Measurements from ENCODE around the gene PDE2A. TPM values are rescaled to one million over a fixed set of nuclear protein-coding genes. Genes with fewer than 3 reads are reported as not detected.

PDE2A gene
- total RNA-seq, 1 donor from 2014 or later = 19.6 TPM

DNA sequence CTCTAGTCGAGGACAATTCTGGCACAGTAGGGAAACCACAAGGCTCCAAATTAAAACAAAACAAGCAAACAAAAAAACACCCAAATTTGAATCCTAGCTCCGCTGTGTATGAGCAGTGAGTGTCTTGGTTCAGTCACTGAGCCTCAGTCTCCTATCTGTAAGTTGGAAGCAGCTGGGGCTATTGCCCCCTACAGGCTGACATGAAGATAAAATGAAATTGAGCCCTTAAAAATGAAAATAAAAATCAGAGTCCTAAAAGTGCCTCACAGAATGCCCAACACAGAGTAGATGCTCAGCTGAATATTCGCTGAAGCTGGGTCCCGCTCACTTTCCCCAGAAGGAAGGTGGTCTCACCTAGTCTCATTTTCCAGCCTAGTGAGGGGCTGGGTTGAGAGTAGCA is 65.2 kb downstream of the PDE2A start:
- Histone ChIP-seq H3K27ac (replicated peaks) (no peak overlapping the region), H3K9me3 (replicated peaks) (no peaks in the 10 kb centered on the region), H3K27me3 (ENCODE audit: low read depth) (no peaks in the 10 kb centered on the region), H3K4me1 (peaks cover 55% of the 10 kb centered on the region), H3K4me3 (no peak overlapping the region), H3K36me3 (peaks cover 9% of the 10 kb centered on the region)
- TF ChIP-seq CTCF (IDR thresholded peaks at IDR 0.05; ENCODE audit: borderline replicate concordance) = peak; percentile 43
- intact Hi-C loops (cut with micrococcal nuclease) = no loop called here
- DNase-seq = no peak

DNA sequence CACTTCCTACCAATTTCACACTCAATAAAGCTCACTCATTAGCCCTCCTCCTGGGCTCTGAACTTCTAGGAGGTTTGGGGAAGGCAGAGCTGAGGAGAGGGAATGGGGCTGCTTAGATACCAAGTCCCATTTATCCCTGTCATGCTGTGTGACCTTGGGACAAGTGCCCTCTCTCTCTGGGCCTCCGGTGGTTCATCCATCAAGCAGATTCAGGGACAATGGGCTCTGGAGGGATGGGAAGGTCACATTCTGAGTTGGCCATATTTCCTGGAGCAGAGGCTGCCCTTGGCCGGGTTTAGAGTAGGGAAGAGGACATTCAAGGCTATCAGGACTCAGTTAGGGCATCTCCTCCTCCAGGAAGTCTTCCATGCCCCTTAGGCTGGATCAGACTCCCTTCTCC is 66.7 kb downstream of the PDE2A start:
- Histone ChIP-seq H3K9me3 (replicated peaks) (no peaks in the 10 kb centered on the region), H3K27ac (replicated peaks) (no peak overlapping the region), H3K27me3 (ENCODE audit: low read depth) (no peaks in the 10 kb centered on the region), H3K4me1 (peaks cover 46% of the 10 kb centered on the region), H3K4me3 (no peak overlapping the region), H3K36me3 (peaks cover 14% of the 10 kb centered on the region)
- no peak for TF ChIP-seq CTCF (IDR thresholded peaks at IDR 0.05; ENCODE audit: borderline replicate concordance)
- intact Hi-C loops (cut with micrococcal nuclease) = no loop called here
- DNase-seq = no peak

DNA sequence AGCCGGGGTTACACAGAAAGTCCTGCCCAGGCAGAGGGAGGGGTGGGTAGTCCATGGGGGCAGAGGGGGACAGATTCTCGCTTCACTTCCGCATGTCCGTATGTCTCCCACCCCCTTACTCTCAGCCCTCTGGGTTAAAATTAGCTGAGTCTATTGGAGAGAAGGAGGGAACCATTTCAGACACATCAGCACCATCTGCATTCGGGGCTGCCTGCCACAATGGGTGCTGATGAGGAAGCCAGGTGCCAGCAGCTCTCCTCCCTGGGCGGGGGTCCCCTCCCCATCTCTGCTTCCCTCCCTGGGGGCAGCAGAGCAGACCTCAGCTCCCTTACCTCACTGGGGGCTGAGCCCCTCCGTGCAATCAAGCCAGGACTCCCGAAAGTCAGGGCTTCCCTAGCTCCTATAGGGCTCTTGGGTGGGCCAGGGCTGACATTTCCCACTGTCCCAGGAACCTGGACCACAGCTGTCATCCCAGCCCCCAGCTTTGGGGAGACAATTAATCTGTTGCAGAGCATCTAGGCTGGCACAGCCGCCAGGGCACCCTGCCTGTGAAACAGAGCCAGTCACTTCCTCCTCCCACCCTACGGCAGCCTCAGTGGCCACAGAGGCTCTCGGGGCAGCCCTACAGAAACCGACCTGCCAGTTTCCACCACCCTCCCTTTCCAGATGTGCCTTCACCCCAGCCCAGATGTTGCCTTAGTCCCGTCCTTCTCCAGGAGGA is 67.3 kb downstream of the PDE2A start:
- DNase-seq = no peak
- intact Hi-C loops (cut with micrococcal nuclease) = no loop called here
- Histone ChIP-seq H3K4me1 (peaks cover 46% of the 10 kb centered on the region), H3K27ac (replicated peaks) (peak overlapping the region; percentile 71), H3K9me3 (replicated peaks) (no peaks in the 10 kb centered on the region), H3K27me3 (ENCODE audit: low read depth) (no peaks in the 10 kb centered on the region), H3K36me3 (peaks cover 14% of the 10 kb centered on the region), H3K4me3 (peak overlapping the region; percentile 42)
- no peak for TF ChIP-seq CTCF (IDR thresholded peaks at IDR 0.05; ENCODE audit: borderline replicate concordance)

DNA sequence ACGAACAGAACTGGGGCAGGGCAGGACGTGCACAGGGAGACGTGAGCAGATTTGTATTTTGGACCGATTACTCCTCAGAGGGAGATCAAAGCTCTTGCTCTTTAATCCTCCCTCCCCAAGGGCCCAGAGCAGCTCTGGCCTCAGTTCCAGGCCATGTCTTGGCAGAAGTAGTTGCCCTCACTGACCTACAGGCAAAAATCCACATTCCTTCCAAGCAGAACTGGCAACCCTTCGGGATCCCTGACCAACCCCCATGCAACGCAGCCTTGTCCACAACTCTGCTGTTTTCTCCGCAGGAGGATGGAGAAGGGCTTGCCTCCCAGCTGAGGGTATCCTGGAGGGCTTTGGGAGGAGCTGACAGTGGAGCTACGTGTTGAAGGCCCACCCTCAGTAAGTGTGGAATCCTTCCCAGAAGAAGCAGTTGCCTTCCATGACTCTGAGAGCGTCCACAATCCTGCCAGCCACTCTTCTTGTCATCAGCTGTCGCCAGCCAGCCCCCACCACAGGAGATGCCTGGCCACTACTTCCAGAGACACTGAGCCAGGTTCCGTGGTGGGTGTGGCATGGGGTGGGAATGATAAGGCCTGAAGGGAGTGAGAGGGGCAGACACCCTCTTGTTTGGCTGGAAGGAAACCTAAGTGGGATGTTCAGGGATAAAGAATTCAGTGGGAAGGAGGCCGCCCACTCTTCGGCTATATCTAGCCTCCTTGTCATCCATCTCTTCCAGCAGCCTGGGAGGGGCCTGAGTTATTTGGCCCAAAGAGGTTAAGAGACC is 68.1 kb downstream of the PDE2A start:
- Histone ChIP-seq H3K36me3 (peaks cover 14% of the 10 kb centered on the region), H3K27ac (replicated peaks) (peak overlapping the region; percentile 71), H3K27me3 (ENCODE audit: low read depth) (no peaks in the 10 kb centered on the region), H3K9me3 (replicated peaks) (no peaks in the 10 kb centered on the region), H3K4me3 (peak overlapping the region; percentile 42), H3K4me1 (peaks cover 46% of the 10 kb centered on the region)
- intact Hi-C loops (cut with micrococcal nuclease) = no loop called here
- TF ChIP-seq CTCF (IDR thresholded peaks at IDR 0.05; ENCODE audit: borderline replicate concordance) = no peak
- DNase-seq = no peak

DNA sequence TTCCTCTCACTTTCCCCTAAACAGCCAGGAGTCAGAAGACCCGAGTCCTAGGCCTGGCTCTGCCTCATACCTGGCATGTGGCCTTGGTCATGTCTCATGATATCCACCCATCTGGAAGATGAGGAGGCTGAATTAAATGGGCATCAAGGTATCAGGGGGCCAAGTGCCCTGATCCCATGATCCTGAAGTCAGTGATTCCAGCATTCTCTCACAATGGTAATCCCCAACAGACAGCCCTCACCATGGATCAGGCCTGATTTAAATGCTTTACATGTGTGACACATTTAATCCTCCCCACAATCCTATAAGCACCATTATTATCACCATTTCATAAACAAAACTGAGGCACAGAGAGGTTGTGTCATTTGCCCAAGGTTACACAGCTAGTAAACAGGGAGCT is 70.0 kb downstream of the PDE2A start:
- Histone ChIP-seq H3K36me3 (peaks cover 14% of the 10 kb centered on the region), H3K27me3 (ENCODE audit: low read depth) (no peaks in the 10 kb centered on the region)

More for the DNA sequence above, 70.0 kb downstream of the PDE2A start:
- H3K9me3 ChIP-seq (replicated peaks) = no peaks in the 10 kb centered on the region
- no peak for DNase-seq
- H3K4me3 ChIP-seq = no peak overlapping the region
- H3K4me1 ChIP-seq = peaks cover 48% of the 10 kb centered on the region
- TF ChIP-seq CTCF (IDR thresholded peaks at IDR 0.05; ENCODE audit: borderline replicate concordance) = no peak
- intact Hi-C loops (cut with micrococcal nuclease) = no loop called here
- no peak overlapping the region for H3K27ac ChIP-seq (replicated peaks)
